DMS114 treated with DMSO at 0.1 percent for 48 hours (cell line): ENCODE measurements around the gene TOR4A.

Source experiments
- DNase-seq: peaks from one replicate; lab custom pipeline; 2025; ENCODE audit not compliant: unreplicated experiment; lab: John Stamatoyannopoulos, UW

Gene TOR4A

GRCh38 chr9:137304383-137305059 is 27.0 kb downstream of the TOR4A start:
- DNase-seq: no peak

GRCh38 chr9:137305060-137305797 is 27.7 kb downstream of the TOR4A start:
- no peak for DNase-seq

- DNase-seq: no peak
Measured at GRCh38 chr9:137305798-137306065, 28.2 kb downstream of the TOR4A start.

- DNase-seq: no peak
Measured at GRCh38 chr9:137306066-137306849, 28.7 kb downstream of the TOR4A start.

GRCh38 chr9:137306850-137307254 is 29.3 kb downstream of the TOR4A start:
- no peak for DNase-seq

GRCh38 chr9:137307255-137308056 is 29.9 kb downstream of the TOR4A start:
- DNase-seq: no peak

- DNase-seq: no peak
Measured at GRCh38 chr9:137308057-137308619, 30.6 kb downstream of the TOR4A start.

- DNase-seq: no peak
Measured at GRCh38 chr9:137309368-137310188, 32.1 kb downstream of the TOR4A start.

GRCh38 chr9:137310189-137311052 is 32.9 kb downstream of the TOR4A start:
- DNase-seq: no peak

GRCh38 chr9:137311171-137311985 is 33.9 kb downstream of the TOR4A start:
- DNase-seq: no peak

- no peak for DNase-seq
Measured at GRCh38 chr9:137311986-137312851, 34.7 kb downstream of the TOR4A start.

GRCh38 chr9:137312852-137313325 is 35.4 kb downstream of the TOR4A start:
- DNase-seq: no peak

- DNase-seq: no peak
Measured at GRCh38 chr9:137313326-137313936, 35.9 kb downstream of the TOR4A start.

- DNase-seq: no peak
Measured at GRCh38 chr9:137313956-137314560, 36.5 kb downstream of the TOR4A start.

GRCh38 chr9:137314561-137315560 is 37.3 kb downstream of the TOR4A start:
- no peak for DNase-seq
